HG03354 (cell line): ENCODE measurements around the gene CABLES2.

Source experiments
- ATAC-seq: cut with Tn5 transposase; IDR thresholded peaks from one replicate; pipeline ENCODE4 v1.9.1; 2021; ENCODE audit warnings: mild to moderate bottlenecking; ENCODE audit not compliant: unreplicated experiment, poor library complexity, severe bottlenecking

CABLES2 gene

DNA sequence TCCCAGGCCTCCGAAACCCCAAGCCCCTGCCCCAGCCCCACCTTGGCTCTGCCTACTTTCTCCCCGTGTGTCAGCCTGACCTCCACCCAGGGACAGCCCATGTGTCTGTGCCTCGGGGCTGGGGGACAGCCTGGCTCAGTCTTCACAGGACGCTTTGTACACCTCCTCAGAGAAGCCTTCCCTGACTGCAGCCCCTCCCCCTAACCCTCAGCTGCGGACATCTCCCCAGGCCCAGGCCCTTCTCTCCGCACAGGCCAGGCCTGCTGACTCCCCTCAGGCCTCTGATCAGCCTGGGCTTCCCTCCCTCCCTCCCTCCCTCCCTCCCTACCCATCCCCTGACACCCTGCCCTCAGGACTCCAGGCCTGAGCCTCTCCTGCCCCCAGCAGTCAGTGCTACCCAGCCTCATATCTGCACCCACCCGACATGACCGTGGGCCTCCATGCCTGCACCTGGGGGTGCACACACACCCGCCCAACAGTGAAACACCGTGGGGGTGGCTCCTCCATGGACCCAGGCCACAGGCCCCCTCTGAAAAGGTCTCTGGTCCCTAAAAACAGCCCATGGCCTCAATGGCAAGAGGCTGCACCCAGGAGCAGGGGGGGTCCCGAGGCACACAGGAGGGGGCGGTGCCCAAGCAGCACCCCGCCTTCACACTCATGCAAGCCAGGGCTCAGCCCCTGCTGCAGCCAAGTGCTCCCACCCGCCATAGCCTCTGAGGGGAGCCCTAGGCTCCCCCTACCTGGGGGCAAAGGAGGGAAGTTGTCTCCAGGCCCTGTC, 52.9 kb downstream of the CABLES2 start:
- no peak for ATAC-seq

DNA sequence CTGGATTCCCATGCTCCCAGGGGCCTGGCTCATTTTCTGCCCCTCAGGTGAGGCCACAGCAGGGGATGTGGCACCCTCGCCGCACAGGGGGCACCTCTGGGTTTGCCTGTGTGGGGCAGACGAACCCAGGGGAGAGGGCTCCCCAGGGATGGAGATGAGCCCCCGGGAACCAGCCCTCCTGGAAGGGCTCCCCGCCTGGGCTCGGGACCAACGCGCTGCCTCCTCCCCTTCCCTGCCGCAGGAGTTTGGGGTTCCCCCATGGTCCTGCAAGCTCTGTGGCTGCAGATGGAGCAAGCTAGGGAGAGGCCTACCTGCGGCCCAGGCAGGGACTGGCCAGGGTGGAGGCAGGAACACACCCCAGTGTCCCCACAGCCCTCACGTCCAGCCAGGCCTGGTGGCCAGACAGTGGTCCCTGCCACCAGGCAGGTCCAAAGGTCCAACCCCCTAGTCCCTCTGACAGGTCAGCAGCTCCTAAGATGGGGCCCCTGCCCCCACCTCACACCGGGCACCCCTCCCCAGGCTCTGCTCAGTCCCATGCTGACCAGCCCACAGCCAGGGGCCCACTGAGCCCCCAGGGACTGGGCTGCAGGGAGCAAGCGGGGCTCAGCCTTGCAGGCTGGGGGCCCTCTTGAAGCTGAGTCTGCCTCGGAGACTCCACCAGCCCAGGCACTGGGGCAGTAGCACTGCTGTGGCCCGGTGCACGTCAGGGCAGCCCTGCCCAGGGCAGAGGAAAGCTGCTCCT, 53.6 kb downstream of the CABLES2 start:
- ATAC-seq, result no peak

- no peak for ATAC-seq
These were observed 54.4 kb downstream of the CABLES2 start for GRCh38 chr20:62352402-62353288.

- ATAC-seq, result no peak
These were observed 55.4 kb downstream of the CABLES2 start for GRCh38 chr20:62351469-62352401.

- ATAC-seq, result no peak
These were observed 56.3 kb downstream of the CABLES2 start for GRCh38 chr20:62350629-62351422.

- ATAC-seq, result no peak
These were observed 56.9 kb downstream of the CABLES2 start for GRCh38 chr20:62350098-62350628.

- ATAC-seq, result no peak
These were observed 57.5 kb downstream of the CABLES2 start for GRCh38 chr20:62349556-62350097.

DNA sequence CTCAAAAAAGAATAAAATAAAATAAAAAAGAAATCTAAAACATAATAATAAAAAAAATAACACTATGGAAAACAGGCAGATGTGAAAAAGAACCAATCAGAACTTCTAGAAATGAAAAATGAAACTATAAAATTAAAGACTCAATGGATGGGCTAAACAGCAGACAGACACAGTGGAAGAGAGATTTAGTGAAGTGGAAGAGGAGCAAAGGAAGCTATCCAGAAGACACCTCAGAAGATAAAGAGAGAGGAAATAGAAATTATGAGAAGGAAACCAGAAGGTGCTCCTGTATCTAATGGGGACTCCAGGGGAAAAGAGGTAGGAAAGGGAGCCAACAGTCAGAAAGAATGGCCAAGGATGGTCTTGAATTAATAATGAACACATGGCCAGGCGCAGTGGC, 58.5 kb downstream of the CABLES2 start:
- no peak for ATAC-seq

DNA sequence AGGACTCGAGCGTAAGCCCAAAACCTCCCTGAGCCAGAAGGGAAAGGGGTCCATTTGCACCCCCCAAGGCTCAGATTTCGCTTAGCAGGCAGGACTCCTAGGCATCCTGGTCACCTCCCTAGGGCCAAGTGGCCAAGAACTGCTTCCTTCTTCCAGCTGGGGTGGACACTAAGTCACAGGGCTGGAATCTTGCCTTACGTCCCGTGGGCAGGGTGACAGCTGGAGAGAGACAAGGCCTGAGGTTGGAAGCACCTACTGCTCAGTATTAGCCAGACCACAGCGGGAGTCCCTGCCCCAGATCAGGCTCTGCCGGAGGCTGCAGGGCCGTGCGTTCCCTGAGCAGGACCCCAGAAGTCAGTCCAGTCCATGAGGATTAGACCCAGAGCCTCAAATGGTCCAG, 59.6 kb downstream of the CABLES2 start:
- no peak for ATAC-seq

DNA sequence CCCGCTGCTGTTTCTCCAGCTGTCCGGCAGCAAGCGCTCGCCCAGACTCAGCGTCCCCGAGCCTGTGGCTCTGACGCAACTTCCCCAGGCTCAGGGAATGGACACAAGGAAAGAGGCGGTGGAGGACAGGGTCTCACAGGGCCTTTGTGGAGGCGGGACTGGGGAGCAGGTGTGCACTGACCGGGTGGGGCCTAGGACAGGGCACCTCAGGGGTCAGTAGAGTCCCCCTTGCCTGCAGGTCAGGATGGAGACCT, 60.0 kb downstream of the CABLES2 start:
- ATAC-seq, result no peak

GRCh38 chr20:62346398-62347150, 60.5 kb downstream of the CABLES2 start:
- no peak for ATAC-seq

DNA sequence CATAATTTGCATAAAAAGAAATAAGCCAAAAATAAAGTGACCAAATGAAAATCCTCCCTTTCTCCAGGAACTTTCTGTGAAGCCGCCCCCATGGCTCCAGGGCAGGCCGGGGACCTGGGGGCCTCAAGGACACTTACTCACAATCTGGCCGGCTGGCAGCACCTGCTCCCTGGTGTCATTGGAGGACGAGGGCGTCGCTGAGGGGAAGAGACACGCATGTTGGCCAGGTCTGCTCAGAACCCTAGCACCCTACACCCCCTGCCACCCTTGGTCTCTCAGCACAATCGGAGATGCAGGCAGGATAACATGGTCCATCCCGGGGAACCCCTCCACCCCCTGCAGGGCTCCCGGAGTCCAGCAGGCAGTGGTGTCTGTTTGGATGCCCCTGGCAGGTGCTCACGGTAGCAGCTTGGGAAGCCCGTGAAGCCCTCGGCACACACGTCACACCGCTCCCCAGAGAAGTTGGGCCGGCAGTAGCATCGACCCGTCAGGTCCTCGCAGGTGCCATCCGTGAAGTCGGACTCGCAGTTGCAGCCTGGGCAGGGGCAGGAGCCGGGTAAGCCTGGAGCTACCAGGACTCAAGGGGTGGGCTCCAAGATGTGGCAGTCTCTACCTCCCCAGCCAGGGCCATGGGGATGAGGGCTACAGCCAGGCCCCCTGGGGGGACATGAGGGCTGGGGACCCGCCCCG, 61.3 kb downstream of the CABLES2 start:
- no peak for ATAC-seq

DNA sequence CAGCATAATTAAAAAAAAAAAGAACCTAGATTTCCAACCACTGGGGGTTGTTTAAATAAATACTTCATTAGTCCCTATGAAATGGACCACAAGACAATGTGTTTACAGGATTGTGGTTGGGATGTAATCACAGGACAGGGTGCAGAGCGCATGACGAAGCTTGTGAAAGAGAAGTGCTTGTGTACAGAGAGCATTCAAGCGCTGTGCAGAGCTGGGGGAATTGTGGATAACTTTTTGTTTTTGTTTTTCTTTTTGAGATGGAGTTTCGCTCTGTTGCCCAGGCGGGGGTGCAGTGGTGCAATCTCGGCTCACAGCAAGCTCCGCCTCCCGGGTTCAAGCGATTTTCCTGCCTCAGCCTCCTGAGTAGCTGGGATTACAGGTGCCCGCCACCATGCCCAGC, 62.3 kb downstream of the CABLES2 start:
- ATAC-seq, result no peak

DNA sequence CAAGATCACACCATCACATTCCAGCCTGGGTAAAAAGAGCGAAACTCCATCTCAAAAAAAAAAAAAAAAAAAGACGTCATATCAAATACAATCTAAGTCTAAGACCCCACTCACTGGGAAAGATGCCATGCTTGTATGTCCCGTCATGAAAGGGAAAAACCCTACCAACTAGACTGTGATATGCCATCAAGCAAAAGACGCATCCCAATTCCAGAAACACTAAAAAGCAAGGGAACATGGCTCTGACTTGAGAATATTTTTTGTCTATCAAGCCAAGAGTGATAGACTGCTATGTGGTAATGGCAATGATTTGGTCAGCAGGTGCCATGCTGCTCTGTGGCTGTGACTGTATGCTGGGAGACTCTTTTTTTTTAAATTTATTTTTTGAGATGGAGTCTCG, 63.0 kb downstream of the CABLES2 start:
- ATAC-seq, result no peak

DNA sequence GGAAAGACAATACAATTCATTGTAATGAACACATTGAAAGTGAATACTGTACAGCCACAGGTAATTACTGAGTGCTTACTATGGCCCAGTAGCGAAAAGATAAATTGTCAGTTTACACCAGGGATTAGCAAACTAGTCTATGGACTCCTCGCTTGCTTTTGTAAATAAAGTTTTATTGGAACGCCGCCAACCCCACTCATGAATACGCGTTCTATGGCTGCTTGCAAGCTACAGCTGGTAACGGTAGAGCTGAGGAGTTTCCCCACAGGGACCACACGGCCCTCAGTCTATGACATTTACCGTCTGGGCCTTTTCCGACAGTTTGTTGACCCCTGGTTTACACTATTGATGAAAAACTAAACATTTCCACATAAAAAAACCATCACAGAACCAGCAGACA, 64.2 kb downstream of the CABLES2 start:
- no peak for ATAC-seq

DNA sequence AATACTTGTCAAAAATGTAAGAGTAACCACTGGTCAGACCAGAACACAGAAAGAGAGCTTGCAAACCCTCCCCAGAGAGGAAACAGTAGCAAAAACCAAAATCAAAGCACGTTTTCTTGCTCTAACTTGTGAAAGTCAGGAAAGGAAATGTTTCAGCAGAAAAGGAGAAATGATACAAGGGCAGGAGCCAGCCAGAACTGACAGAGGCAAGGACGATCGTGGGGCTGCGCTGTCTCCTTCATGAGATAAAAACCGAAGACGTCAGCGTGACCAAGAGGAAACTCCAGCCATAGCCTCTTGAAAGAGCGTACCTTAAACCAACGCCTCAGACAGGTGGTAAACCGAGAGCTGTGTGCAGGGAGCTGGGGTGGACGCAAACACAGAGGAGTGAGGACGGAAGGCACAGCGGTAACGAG, 67.4 kb downstream of the CABLES2 start:
- ATAC-seq, result peak; percentile 66
